M059J (cell line): Measurements from ENCODE around the gene VAV2. TPM values are rescaled to one million over a fixed set of nuclear protein-coding genes. Genes with fewer than 3 reads are reported as not detected.

Experiments
- DNase-seq: peaks from one replicate; pipeline ENCODE4 v3.0.0-alpha.2; 2012; ENCODE audit warnings: low read depth
- total RNA-seq: library from RNA; depleted of rRNA; stranded (reverse); fragments of >200 nt; shearing (Covaris generic); gene quantifications from 2 replicates; pipeline ENCODE4 v1.2.3, GENCODE V29; 2014

Gene VAV2
- total RNA-seq, 1 experiment from 2014 or later, result 17.2 TPM

DNA sequence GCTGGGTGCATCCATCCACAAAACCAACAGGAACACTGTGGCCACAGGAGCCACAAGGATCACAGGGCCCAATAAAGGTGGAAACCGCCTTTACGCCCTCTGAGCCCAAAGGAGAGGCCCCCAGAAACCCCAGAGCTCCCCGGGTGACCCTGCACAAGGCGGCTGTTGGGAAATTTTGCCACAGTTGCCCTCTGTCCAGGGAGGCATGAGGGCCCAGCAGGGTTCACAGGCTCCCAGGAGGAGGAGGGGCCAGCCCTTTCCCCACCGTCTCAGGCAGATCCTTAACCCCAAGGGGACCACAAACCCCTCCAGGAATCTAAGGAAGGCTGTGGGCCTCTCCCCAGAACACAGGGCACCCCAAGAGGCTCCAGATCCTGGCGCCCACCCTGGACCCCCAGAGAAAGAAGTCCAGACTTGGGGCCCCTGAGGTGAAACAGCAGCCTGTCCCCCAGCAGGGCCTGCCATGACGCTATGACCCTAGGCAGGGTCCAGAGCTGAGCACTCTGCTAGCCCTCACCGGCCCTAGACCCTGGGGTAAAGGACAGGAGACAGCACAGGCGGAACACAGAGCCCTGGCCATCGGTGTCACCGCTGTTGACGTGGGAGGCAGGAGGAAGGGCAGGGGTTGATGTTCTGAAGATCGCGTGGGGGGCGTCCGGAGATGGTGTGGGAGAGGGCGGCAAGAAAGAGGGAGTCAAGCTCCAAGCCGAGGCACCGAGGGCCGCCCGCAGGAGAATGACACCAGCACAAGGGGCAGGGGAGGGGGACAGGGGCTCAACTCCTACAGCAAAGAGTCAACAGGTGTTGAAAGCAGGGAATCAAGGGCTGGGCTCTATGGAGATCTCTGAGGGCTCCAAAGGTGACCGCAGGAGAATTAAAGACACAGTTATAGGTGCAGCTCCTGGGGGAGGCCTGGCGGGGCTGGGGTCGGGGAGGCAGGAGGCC, 97.5 kb downstream of the VAV2 start:
- no peak for DNase-seq

DNA sequence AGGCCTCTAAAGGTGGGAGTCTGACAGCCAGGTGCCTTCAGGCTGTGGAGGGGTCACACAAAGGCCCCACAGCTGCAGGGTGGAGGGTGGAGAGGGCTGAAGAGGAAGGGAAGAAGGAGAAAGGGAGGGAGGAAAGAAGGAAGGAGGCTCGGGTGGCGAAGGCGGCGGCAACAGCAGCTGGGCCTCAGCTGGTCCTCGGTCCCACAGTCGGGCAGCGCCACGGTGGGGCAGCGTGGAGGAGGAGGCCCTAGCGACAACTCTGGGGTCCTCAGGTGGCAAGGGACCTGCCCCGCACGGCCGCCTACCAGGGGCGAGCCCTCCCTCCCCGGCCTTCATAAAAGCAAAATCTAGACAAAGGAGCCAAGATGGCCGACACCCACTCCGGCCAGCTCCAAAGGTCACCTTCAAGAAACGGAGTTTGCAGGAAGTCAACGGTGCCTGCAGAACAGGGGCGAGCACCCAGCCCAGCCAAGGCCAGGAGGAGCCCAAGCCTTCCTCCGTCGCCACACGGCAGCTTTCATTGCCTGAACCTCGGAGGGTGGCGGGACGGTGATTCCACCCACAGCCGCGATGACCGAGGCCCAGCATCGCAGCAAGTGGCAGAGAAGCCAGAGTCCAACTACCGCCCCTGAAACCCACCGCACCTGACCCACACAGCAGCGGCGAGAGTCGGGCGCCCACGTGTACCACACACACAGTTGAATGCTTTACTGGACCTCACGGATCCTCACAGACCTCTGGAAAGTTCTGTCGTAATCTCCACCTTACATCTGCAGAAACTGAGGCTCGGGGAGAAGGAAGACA, 98.7 kb downstream of the VAV2 start:
- no peak for DNase-seq

DNA sequence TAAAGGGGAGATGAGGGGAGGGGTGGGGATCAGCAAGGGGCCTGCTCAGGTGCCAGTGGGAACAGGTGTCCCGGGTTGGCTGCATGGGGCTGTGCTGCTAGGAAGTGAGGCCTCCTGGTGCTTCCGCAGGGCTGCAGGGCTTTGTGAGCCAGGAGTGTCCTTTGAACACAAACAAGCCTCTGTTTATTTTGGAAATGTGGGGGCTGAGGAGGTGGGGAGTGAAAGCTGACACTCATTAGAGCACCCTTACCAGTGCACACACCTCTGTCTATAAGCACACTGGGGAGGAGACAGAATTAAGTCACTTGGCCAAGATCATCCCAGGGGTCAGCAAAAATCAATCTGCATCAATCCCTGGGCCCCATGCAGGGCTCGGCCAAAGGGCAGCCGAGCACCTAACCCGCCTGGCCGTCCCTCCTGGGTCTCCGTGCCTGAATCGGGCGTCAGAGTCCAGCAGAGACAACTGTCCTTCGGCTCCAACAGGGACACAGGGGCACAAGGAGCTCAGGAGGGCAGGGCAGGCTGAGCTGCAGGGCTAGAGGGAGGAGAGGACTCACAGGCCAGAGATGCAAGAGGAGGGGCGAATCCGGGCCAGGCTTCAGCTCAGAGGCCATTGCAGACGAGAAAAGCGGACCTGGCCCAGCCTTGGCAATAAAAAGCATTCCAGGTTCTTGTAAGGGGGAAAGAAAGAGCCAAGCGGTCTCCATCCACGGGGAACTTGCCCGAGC, 99.8 kb downstream of the VAV2 start:
- DNase-seq, result no peak

DNA sequence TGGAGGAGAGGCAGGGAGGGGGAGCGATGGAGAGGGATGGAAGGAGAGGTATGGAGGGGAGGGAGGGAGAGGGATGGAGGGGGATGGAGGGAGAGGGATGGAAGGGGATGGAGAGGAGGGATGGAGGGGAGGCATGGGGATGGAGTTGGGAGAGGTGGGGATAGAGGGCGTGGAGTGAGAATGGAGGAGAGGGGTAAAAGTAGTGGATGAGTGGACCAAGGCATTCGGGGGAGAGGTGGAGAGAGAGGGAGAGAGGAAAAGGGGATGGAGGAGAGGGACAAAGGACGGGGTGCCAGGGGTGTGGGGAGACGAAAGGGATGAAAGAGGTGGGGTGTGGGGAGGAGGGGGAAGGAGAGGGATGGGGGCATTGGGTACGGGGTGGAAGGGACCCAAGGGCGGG, 100.4 kb downstream of the VAV2 start:
- DNase-seq, result no peak

GRCh38 chr9:133890583-133890982, 101.5 kb downstream of the VAV2 start:
- DNase-seq, result no peak

DNA sequence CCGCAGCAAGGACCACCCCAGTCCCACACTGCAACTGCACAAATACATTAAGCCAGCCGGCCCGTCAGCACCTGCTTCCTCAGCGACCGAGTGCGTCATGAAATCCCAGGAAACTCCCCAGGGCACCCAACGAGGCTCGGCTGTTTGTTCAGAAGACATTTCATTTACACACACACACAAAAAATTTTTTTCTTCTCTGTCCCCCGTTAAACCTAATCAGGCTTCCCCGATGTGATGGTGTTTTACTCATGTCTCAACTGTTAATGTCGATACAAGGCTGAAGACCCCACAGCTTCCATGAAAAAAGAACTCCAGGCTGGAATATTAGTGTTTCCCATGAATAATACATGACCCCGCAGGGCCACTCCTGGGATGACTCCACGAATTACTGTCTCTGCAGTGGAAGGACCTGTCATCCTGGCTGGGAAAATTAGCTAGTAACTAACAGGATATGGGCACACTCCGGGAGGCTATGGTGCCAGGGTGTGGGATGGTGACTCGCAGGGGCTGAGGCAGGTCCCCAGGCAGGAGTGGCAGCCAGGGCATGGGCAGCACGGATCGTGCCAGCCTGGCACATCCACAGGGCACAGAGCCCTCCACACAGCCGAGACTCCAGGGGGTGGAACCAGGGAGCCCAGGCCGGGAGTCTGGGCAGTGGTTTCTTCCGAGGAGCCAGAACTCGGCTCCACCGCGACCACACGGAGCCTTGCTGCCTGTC, 102.4 kb downstream of the VAV2 start:
- DNase-seq, result peak; percentile 68

DNA sequence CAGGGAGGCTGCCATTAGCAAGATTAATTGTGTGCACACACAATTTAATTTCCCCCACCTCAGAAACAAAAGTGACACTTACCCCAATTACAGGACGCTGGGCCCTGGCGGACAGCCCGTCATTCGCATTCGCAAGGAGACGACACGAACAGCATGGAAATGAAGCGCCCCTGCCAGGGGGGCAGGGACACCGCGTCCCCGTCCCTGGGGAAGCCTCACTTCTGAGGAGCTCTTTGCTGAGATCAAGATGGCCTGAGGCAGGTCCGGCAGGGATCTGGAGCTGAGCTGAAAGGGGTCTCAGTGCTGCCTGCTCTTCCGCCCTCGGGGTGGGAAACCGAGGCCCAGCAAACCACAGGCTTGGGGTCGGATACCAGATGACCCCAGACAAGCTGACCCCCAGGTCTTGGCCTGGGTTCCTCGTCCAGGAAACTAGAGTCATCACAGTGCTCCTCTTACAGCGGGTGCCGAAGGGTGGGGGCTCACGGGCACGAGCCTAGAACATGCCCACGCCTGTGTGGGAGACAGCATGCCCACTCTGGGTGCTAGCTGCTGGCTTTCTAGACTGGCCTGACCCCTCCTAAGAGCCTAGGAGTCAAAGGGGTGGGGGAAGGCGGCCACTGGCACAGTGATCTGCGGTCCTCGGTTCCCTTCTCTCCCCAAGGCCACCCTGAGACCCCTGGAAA, 103.2 kb downstream of the VAV2 start:
- no peak for DNase-seq

DNA sequence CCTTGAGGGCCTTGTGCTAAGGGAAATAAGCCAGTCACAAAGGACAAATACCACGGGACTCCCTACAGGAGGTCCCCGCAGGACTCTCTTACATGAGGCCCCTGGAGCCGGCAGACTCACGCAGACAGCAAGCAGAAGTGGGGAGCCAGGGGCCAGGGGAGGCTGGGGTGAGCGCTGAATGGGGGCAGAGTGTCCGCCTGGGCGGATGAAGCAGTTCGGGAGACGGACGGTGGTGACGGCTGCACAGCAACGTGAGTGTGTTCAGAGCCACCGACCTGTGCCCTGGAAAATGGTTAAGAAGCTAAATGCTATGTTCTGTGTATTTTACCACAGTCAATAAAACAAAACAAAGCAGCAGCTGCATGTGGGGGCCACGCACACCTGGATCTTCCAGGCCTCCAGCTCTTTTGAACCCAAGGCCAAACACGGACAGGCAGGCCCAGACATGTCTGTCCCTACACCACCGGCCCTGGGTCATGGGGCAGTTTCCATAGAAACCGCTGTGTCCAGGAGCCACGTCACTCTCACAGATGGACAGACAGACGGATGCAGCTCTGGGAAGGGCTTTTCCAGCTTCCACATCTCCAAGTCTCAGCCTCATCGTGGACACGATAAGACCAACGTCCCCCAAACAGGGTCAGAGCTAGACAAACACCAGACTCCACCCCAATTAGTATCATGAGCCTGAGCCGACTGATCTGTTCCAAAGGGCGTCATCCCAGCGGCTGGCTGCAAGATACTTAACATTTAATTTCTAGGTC, 103.9 kb downstream of the VAV2 start:
- no peak for DNase-seq

GRCh38 chr9:133887540-133888047, 104.5 kb downstream of the VAV2 start:
- no peak for DNase-seq

GRCh38 chr9:133886563-133887501, 105.3 kb downstream of the VAV2 start:
- no peak for DNase-seq

GRCh38 chr9:133884907-133885744, 107.0 kb downstream of the VAV2 start:
- DNase-seq, result no peak

DNA sequence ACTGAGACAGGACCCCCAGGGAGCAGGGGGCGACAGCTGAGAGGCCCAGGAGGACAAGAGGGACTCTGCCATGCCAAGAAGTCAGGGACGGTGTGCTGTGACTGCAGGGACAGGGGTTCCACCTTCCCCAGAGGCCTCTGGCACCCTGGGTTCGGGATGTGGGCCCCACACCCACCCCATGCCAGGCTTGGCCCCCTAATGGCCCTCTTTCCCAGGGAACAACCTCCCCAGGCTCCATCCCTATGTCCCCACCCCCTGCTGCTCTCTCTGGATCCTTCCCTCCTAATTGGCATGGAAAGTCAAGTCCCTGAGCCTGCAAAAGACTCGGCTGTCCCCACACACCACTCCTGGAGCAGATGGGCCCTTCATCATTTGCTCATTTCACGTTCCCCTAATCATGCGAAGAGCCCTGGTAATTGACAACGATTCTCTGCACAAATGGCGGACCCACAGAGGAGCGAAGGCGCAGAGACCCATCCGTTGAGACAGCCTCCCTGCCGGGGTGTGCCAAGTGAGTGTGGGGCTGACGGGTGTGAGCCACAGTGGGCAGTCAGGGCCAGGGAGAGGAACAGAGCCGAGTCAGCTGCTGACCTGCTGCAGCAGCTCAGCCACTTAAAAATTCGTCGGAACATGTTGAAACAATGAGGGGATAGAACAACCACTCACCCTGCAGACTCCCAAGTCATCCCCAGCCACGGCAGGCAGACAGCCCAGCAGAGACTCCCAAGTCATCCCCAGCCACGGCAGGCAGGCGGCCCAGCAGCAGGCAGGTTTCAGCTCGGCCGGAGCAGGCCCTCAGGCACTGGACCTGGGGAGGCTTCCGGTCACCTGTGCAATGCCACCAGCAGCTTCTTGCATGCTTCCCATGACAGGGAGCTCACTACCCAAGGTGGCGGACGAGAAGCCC, 109.0 kb downstream of the VAV2 start:
- DNase-seq, result no peak

DNA sequence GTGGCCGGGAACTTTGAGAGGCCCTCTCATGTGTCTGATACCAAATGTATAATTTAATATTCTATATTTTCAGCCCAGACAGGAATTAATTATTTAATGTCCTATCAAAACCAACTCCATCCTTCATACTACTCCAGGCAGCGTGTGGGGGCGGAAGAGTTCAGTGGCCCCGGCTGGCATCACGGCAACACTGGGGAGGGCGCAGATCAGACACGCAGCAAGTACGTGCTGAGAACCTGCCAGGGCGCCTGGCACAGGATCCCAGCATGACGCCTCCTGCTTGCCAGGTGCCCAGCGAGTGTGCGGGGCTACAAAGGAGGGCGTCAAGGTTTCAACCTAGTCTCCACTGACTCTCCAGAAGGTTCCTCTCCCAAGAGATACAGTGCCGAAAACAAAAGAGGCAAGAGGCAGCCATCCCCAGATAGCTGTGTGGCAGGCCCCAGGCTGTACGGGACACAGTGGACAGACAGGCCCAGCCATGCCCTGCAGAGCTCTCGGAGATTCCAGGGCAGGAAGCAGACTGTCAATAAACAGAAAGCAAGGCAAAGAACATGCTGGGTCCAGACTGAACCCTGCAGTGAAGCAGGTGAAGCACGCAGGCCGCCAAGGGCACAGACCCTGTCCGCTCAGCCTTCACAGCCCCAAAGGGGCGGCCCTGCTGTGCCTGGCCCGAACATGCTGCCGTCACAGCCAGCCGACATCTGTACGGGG, 110.3 kb downstream of the VAV2 start:
- DNase-seq, result no peak

DNA sequence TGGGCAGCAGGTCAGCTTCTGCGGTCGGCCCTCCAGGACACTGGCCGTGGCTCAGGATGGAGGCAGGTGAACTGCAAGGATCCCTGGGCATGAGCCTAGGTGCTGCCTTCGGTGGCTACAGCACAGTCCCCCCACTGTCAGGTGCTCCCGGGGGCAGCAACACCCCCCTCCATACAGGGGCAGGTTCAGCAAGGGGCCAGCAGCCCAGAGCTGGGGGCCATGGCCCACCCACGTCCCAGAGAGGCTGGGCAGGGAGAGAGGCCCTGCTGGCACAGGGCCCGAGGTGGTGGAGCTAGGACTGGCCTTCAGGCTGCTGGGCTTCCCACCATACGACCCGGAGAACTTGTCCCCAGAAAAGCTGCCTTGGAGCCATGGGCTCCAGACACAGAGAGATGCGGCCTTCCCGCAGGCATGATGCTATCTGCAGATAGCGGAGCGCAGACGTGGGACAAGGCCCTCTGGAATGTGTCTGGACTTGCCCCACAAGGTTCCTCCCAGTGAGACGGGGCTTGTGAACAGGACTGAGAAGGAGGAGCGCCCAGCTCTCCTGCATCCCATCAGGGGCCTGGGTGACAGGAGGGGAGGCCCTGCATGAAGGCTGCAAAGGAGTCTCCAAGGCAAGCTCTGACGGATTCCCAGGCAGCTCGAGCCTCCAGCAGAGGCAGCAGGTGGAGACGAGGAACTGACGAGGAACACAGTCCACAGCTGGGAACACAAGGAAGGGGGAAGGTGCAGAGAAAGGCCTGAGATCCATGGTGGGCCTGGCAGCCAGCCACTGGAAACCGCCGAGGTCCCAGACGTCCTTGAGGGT, 111.1 kb downstream of the VAV2 start:
- no peak for DNase-seq

GRCh38 chr9:133880136-133880535, 112.0 kb downstream of the VAV2 start:
- no peak for DNase-seq
